Neuronal stem cell (in vitro differentiated cells): ENCODE measurements around the gene CARD8.

Experiments
- DNase-seq: peaks from one replicate; pipeline ENCODE4 v3.0.0-alpha.2; 2013; ENCODE audit warnings: low spot score
- H2AFZ ChIP-seq: one replicate; pipeline ENCODE4 v1.6.1; 2013; ENCODE audit warnings: mild to moderate bottlenecking, low read length, inconsistent platforms
- H2AK5ac ChIP-seq: 2 replicates; pipeline ENCODE4 v1.6.1; 2013; ENCODE audit warnings: low read depth, mild to moderate bottlenecking, inconsistent platforms, low read length, moderate library complexity, mixed read lengths
- H2BK120ac ChIP-seq: 2 replicates; pipeline ENCODE4 v1.6.1; 2013; ENCODE audit warnings: low read depth, mild to moderate bottlenecking, inconsistent platforms, low read length, moderate library complexity, mixed read lengths
- H2BK12ac ChIP-seq: one replicate; pipeline ENCODE4 v1.6.1; 2013; ENCODE audit warnings: low read length, inconsistent platforms
- H2BK15ac ChIP-seq: 2 replicates; pipeline ENCODE4 v1.6.1; 2013; ENCODE audit warnings: mild to moderate bottlenecking, low read length, inconsistent platforms, mixed read lengths
- H2BK5ac ChIP-seq: one replicate; pipeline ENCODE4 v1.6.1; 2013; ENCODE audit warnings: inconsistent platforms, mild to moderate bottlenecking, low read length, moderate library complexity
- H3K14ac ChIP-seq: one replicate; pipeline ENCODE4 v1.6.1; 2013; ENCODE audit warnings: low read length, inconsistent platforms
- H3K18ac ChIP-seq: 2 replicates; pipeline ENCODE4 v1.6.1; 2013; ENCODE audit warnings: low read length, inconsistent platforms
- H3K23ac ChIP-seq: 2 replicates; pipeline ENCODE4 v1.6.1; 2013; ENCODE audit warnings: low read depth, mild to moderate bottlenecking, mixed read lengths, low read length, inconsistent platforms; ENCODE audit not compliant: poor library complexity
- H3K27ac ChIP-seq: replicated peaks from 3 replicates; pipeline ENCODE4 v1.5.1; 2013; ENCODE audit warnings: low read length, inconsistent platforms
- H3K27me3 ChIP-seq, 3 experiments: 2 replicates each; pipeline ENCODE4 v1.6.1; 2013; ENCODE audit warnings: low read length in 3 of 3, mild to moderate bottlenecking in 2 of 3, inconsistent platforms in 1 of 3, low read depth in 1 of 3, mixed read lengths in 1 of 3, moderate library complexity in 1 of 3; ENCODE audit not compliant: control insufficient read depth in 3 of 3, insufficient read depth in 3 of 3
- H3K36me3 ChIP-seq, 2 donors: replicated peaks in 1 of 2; 2 replicates each; pipeline ENCODE4 v1.6.1; 2013; ENCODE audit warnings: low read length in 2 of 2; ENCODE audit not compliant: control insufficient read depth in 2 of 2, insufficient read depth in 2 of 2
- H3K4ac ChIP-seq: 2 replicates; pipeline ENCODE4 v1.6.1; 2013; ENCODE audit warnings: inconsistent platforms, mild to moderate bottlenecking, low read length, moderate library complexity
- H3K4me1 ChIP-seq, 2 donors: 1 replicate in 1 of 2; 2 replicates in 1 of 2; pipeline ENCODE4 v1.6.1; 2013; ENCODE audit warnings: low read length in 2 of 2, low read depth in 1 of 2; ENCODE audit not compliant: control insufficient read depth in 2 of 2, insufficient read depth in 1 of 2
- H3K4me2 ChIP-seq: one replicate; pipeline ENCODE4 v1.6.1; 2013; ENCODE audit warnings: mild to moderate bottlenecking, low read length, inconsistent platforms; ENCODE audit not compliant: insufficient read depth, poor library complexity, severe bottlenecking
- H3K4me3 ChIP-seq, 2 donors: 2 replicates each; pipeline ENCODE4 v1.5.1; 2013; ENCODE audit warnings: low read length in 2 of 2, mild to moderate bottlenecking in 2 of 2, inconsistent platforms in 1 of 2, moderate library complexity in 1 of 2
- H3K79me1 ChIP-seq: one replicate; pipeline ENCODE4 v1.6.1; 2013; ENCODE audit warnings: low read depth, mild to moderate bottlenecking, inconsistent platforms, low read length, moderate library complexity
- H3K9ac ChIP-seq: one replicate; pipeline ENCODE4 v1.6.1; 2013; ENCODE audit warnings: mild to moderate bottlenecking, low read depth, low read length, inconsistent platforms; ENCODE audit not compliant: poor library complexity
- H3K9me3 ChIP-seq, 2 donors: replicated peaks in 1 of 2; 2 replicates each; pipeline versions ENCODE3 to v1.6.1; 2013; ENCODE audit warnings: low read length in 2 of 2, mild to moderate bottlenecking in 2 of 2, inconsistent platforms in 1 of 2, low read depth in 1 of 2, mixed read lengths in 1 of 2, moderate library complexity in 1 of 2; ENCODE audit not compliant: control insufficient read depth in 2 of 2, insufficient read depth in 1 of 2
- H4K8ac ChIP-seq: one replicate; pipeline ENCODE4 v1.6.1; 2013; ENCODE audit warnings: low read depth, mild to moderate bottlenecking, inconsistent platforms, low read length, moderate library complexity
- H4K91ac ChIP-seq: one replicate; pipeline ENCODE4 v1.6.1; 2013; ENCODE audit warnings: low read length, low read depth, mild to moderate bottlenecking, inconsistent platforms; ENCODE audit not compliant: poor library complexity
- WGBS, 2 donors: extraction: QIAGEN DNeasy Blood & Tissue Kit; methylation state at CpG; one replicate each; pipeline ENCODE4 v1.1.7; 2013; ENCODE audit warnings: missing lambda C conversion rate in 2 of 2, mixed read lengths in 1 of 2; ENCODE audit not compliant: insufficient read length in 2 of 2, insufficient replicate concordance in 1 of 2; ENCODE audit errors: extremely low coverage in 2 of 2; 5-methylcytosine and 5-hydroxymethylcytosine counted together

Gene CARD8

DNA sequence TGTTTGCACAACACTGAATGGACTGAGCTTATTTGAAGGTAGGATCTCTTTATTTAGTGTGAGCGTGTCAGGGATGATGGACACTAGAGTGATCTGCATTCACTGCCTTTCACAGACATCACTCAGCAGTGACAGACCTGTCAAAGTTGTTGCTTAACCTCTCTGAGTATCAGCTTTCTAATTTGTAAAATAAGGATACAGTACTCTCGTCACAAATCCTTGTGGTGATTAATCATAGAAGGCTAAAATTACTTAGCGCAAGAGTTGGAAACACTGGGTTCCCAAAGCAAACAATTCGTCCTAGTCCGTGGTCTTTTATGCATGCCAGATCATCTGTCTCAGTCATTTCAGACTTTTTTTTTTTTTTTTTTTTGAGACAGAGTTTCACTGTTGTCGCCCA is 16.6 kb downstream of the CARD8 start:
- H3K9ac ChIP-seq, result no peak overlapping the region
- no peak overlapping the region for H3K27ac ChIP-seq
- H3K9me3 ChIP-seq, result no peaks in the 10 kb centered on the region
- no peak overlapping the region for H3K18ac ChIP-seq
- no peak for DNase-seq
- no peak overlapping the region for H2BK5ac ChIP-seq
- H3K4me2 ChIP-seq, result no peak overlapping the region
- H3K27me3 ChIP-seq, result no peaks in the 10 kb centered on the region
- H2BK12ac ChIP-seq, result no peak overlapping the region
- no peak overlapping the region for H3K4me3 ChIP-seq
- no peak overlapping the region for H3K14ac ChIP-seq
- no peak overlapping the region for H2BK15ac ChIP-seq
- no peak overlapping the region for H2BK120ac ChIP-seq
- H4K91ac ChIP-seq, result no peak overlapping the region
- no CpG with 5 or more reads among the region's 6 CpGs for WGBS, 2 donors
- H2AK5ac ChIP-seq, result no peak overlapping the region
- peaks cover 8 to 71% of the 10 kb centered on the region in 2 donors for H3K36me3 ChIP-seq
- no peak overlapping the region for H3K23ac ChIP-seq
- no peaks in the 10 kb centered on the region for H3K79me1 ChIP-seq
- no peaks in the 10 kb centered on the region for H3K4me1 ChIP-seq
- H2AFZ ChIP-seq, result no peak overlapping the region
- no peak overlapping the region for H4K8ac ChIP-seq
- H3K4ac ChIP-seq, result no peak overlapping the region

DNA sequence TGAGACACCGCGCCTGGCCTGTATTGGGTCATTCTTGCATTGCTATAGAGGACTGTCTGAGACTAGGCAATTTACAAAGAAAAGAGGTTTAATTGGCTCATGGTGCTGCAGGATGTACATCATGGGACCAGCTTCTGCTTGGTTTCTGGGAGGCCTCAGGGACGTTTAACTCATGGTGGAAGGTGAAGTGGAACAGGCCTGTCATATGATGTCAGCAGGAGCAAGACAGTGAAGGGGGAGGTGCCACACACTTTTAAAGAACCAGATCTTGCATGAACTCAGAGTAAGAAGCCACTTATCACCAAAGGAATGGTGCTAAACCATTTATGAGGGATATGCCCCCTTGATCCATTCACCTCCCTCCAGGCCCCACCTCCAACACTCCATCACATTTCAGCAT is 18.7 kb downstream of the CARD8 start:
- no peak overlapping the region for H3K4me3 ChIP-seq
- DNase-seq, result no peak
- H3K36me3 ChIP-seq, result peaks cover 11 to 81% of the 10 kb centered on the region in 2 donors
- H3K14ac ChIP-seq, result no peak overlapping the region
- H4K8ac ChIP-seq, result no peak overlapping the region
- no peak overlapping the region for H3K18ac ChIP-seq
- no peak overlapping the region for H3K23ac ChIP-seq
- no peak overlapping the region for H2AK5ac ChIP-seq
- no CpG with 5 or more reads among the region's 3 CpGs for WGBS, 2 donors
- H3K4me2 ChIP-seq, result no peak overlapping the region
- no peak overlapping the region for H2BK5ac ChIP-seq
- no peak overlapping the region for H2AFZ ChIP-seq
- no peak overlapping the region for H2BK12ac ChIP-seq
- no peaks in the 10 kb centered on the region for H3K9me3 ChIP-seq
- no peaks in the 10 kb centered on the region for H3K79me1 ChIP-seq
- H3K27me3 ChIP-seq, result no peaks in the 10 kb centered on the region
- H2BK15ac ChIP-seq, result no peak overlapping the region
- no peak overlapping the region for H3K27ac ChIP-seq
- no peaks in the 10 kb centered on the region for H3K4me1 ChIP-seq
- H2BK120ac ChIP-seq, result no peak overlapping the region
- H3K4ac ChIP-seq, result no peak overlapping the region
- no peak overlapping the region for H4K91ac ChIP-seq
- H3K9ac ChIP-seq, result no peak overlapping the region

DNA sequence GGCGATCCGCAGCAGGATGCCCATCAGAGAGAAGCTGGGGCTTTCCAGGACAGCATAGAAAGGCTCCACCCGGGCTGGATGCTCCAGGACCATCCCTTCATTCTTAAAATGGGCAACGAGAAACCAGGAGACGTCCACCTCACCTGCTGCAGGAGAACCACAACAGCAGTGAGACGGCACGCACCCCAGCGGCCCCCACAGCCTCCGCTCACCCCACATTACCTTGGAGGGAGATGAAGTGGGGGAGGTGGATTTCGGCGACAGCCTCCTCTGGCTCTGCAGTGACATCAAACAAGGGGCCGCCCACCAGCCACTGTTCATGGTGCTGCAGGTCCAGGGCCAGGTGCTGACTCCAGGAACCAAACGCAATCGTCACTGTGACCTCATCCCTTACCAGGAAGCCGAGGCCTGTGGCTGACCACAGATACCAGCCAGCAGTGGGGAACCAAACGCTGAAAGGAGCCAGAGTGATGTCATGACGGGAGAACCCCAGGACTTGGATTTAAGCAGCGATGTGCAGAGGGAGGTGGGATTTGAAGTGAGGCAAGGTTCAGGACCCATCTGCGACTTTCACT is 25.1 kb downstream of the CARD8 start:
- Histone ChIP-seq H2AK5ac (no peak overlapping the region), H3K4ac (no peak overlapping the region), H2BK12ac (no peak overlapping the region), H3K9me3 (peaks cover 0 to 12% of the 10 kb centered on the region in 2 donors), H3K14ac (no peak overlapping the region), H3K36me3 (peaks cover 17 to 90% of the 10 kb centered on the region in 2 donors), H4K91ac (no peak overlapping the region), H3K27ac (no peak overlapping the region), H2BK120ac (peak overlapping the region; percentile 3), H2BK5ac (no peak overlapping the region), H3K79me1 (no peaks in the 10 kb centered on the region), H3K27me3 (no peaks in the 10 kb centered on the region), H3K4me2 (no peak overlapping the region), H3K4me1 (no peaks in the 10 kb centered on the region), H2BK15ac (no peak overlapping the region), H3K18ac (no peak overlapping the region), H4K8ac (no peak overlapping the region), H3K9ac (no peak overlapping the region), H3K4me3 (no peak overlapping the region), H3K23ac (peak overlapping the region; percentile 59), H2AFZ (no peak overlapping the region)
- no CpG with 5 or more reads among the region's 19 CpGs for WGBS, 2 donors
- DNase-seq, result no peak

DNA sequence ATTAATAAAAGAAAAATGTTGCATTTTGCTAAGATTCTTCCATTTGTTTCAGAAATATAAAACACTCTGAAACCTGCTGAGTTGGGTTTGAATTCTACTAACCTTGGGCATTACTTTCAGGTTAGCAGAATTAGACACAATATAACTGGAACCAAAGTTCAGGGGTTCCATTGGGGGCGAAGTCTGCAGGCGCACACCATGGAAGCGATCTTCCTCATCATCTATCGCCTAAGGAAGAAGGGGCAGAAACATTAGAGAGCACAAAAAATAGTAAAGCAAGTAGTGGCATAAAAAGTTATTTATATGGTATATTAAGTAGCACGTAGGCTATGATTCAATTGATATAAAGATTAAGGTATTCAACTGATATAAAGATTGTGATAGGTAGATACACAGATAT is 34.1 kb downstream of the CARD8 start:
- Histone ChIP-seq H4K8ac (no peak overlapping the region), H4K91ac (no peak overlapping the region), H3K27me3 (no peaks in the 10 kb centered on the region), H2BK5ac (no peak overlapping the region), H3K4ac (no peak overlapping the region), H3K4me2 (no peak overlapping the region), H3K4me1 (peaks cover 0 to 4% of the 10 kb centered on the region in 2 donors), H2BK15ac (no peak overlapping the region), H2AFZ (no peak overlapping the region), H3K23ac (no peak overlapping the region), H2BK12ac (no peak overlapping the region), H2BK120ac (no peak overlapping the region), H3K27ac (no peak overlapping the region), H3K9me3 (no peaks in the 10 kb centered on the region), H2AK5ac (no peak overlapping the region), H3K79me1 (no peaks in the 10 kb centered on the region), H3K18ac (no peak overlapping the region), H3K9ac (no peak overlapping the region), H3K36me3 (peaks cover 2 to 74% of the 10 kb centered on the region in 2 donors), H3K14ac (no peak overlapping the region), H3K4me3 (no peak overlapping the region)
- WGBS, 2 donors, result no CpG with 5 or more reads among the region's 5 CpGs
- no peak for DNase-seq
